Colonic mucosa (tissue), 4 donors: ENCODE data around the gene FAM107B. TPM values are rescaled to one million over a fixed set of nuclear protein-coding genes. Genes with fewer than 3 reads are reported as not detected.

ENCODE experiments used
- DNase-seq: peaks from one replicate; pipeline ENCODE4 v3.0.0-alpha.2; 2020
- H3K27ac ChIP-seq: fragments of 200-600 bp; one replicate; pipeline ENCODE4 v1.8.0; 2021
- H3K27me3 ChIP-seq: fragments of 200-600 bp; one replicate; pipeline ENCODE4 v1.8.0; 2021
- H3K36me3 ChIP-seq: fragments of 200-600 bp; one replicate; pipeline ENCODE4 v1.8.0; 2021
- H3K4me1 ChIP-seq: fragments of 200-600 bp; one replicate; pipeline ENCODE4 v1.8.0; 2021; ENCODE audit warnings: mild to moderate bottlenecking
- H3K4me3 ChIP-seq: fragments of 200-600 bp; one replicate; pipeline ENCODE4 v1.8.0; 2021
- H3K9ac ChIP-seq, 2 donors: one replicate each; pipeline ENCODE4 v1.7.0; 2013; ENCODE audit warnings: control low read depth in 2 of 2, low read depth in 2 of 2, low read length in 2 of 2
- H3K9me3 ChIP-seq: fragments of 200-600 bp; one replicate; pipeline ENCODE4 v1.8.0; 2021
- intact Hi-C: fragments of 100-400 bp; cut with DNase I; formaldehyde crosslinking; loops from one replicate; pipeline ENCODE4 v1.14.1; 2022
- total RNA-seq, 2 donors: library from RNA; stranded (reverse); fragmentation: NEBNext Ultra II Directional in 1 of 2; extraction: Animal tissue kit (Norgen Biotek cat#: 25700) in 1 of 2; gene quantifications; one replicate each; pipeline ENCODE4 v1.2.1, GENCODE V29; 2021
- TF ChIP-seq, protein P1 (sequence below): fragments of 200-600 bp; IDR thresholded peaks from one replicate; pipeline ENCODE4 v1.8.0; 2022; ENCODE audit warnings: antibody characterized with exemption, mild to moderate bottlenecking
- donor health status: healthy.
- donor health status: DM: no; HTN: no; CAD: no.
- donor health status: DM: no; HTN: no; CAD: no.

The FAM107B gene
- total RNA-seq, 2 donors from 2014 or later = 36.3 to 71.5 TPM

DNA sequence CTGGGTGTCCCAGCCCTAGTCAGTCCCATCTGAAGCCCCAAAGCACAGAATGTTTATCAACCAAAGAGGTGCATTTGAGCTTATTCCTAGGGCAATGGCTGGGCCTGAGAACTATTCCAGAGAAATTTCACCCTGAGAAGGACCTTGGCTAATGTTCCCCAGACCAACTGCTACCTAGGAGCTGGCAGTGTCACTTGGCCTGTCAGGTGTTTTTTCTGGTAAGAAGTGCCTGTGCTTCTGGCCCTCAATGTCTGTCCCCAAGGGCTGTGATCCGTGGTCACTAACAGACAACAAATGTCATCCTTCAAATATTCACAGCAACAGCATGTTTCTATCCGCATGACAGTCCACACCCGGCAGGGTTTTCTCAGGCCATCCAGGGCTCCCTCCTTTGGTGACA is 234.6 kb downstream of the FAM107B start:
- TF ChIP-seq, protein P1, sequence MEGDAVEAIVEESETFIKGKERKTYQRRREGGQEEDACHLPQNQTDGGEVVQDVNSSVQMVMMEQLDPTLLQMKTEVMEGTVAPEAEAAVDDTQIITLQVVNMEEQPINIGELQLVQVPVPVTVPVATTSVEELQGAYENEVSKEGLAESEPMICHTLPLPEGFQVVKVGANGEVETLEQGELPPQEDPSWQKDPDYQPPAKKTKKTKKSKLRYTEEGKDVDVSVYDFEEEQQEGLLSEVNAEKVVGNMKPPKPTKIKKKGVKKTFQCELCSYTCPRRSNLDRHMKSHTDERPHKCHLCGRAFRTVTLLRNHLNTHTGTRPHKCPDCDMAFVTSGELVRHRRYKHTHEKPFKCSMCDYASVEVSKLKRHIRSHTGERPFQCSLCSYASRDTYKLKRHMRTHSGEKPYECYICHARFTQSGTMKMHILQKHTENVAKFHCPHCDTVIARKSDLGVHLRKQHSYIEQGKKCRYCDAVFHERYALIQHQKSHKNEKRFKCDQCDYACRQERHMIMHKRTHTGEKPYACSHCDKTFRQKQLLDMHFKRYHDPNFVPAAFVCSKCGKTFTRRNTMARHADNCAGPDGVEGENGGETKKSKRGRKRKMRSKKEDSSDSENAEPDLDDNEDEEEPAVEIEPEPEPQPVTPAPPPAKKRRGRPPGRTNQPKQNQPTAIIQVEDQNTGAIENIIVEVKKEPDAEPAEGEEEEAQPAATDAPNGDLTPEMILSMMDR = no peak
- H3K4me3 ChIP-seq = no peak overlapping the region
- peaks cover 3% of the 10 kb centered on the region for H3K4me1 ChIP-seq
- no peak for DNase-seq
- no peak overlapping the region for H3K27ac ChIP-seq
- no peak overlapping the region for H3K9ac ChIP-seq
- H3K27me3 ChIP-seq = no peaks in the 10 kb centered on the region
- no peaks in the 10 kb centered on the region for H3K36me3 ChIP-seq
- H3K9me3 ChIP-seq = no peaks in the 10 kb centered on the region
- intact Hi-C loops = no loop called here

DNA sequence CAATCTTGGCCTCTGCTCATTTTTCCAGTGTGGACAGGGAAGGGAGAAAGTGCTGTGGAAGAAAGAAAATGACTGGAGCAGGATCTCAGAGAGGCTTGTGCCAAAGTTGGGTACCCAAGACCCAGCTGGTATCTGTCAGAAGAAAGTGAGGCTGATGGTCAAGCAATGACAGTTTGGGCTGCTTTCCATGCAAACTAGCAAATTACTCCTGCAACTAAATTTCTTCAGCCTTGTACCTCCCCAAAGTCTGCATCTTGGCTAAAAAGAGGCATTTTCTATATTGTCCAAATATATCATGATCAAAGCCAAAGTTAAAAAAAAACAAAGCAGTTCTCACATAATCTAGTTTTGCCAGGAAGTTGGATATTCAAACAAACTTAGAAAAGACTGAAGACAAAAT is 235.5 kb downstream of the FAM107B start:
- Histone ChIP-seq H3K36me3 (no peaks in the 10 kb centered on the region), H3K27me3 (no peaks in the 10 kb centered on the region), H3K4me3 (no peak overlapping the region), H3K4me1 (peaks cover 3% of the 10 kb centered on the region), H3K9ac (no peak overlapping the region), H3K9me3 (no peaks in the 10 kb centered on the region), H3K27ac (no peak overlapping the region)
- intact Hi-C loops = loop anchor here (5.0 kb wide), 2 partner anchors 42 to 283 kb away; no protein-coding TSS in a partner anchor
- TF ChIP-seq, protein P1 = no peak
- DNase-seq = no peak

DNA sequence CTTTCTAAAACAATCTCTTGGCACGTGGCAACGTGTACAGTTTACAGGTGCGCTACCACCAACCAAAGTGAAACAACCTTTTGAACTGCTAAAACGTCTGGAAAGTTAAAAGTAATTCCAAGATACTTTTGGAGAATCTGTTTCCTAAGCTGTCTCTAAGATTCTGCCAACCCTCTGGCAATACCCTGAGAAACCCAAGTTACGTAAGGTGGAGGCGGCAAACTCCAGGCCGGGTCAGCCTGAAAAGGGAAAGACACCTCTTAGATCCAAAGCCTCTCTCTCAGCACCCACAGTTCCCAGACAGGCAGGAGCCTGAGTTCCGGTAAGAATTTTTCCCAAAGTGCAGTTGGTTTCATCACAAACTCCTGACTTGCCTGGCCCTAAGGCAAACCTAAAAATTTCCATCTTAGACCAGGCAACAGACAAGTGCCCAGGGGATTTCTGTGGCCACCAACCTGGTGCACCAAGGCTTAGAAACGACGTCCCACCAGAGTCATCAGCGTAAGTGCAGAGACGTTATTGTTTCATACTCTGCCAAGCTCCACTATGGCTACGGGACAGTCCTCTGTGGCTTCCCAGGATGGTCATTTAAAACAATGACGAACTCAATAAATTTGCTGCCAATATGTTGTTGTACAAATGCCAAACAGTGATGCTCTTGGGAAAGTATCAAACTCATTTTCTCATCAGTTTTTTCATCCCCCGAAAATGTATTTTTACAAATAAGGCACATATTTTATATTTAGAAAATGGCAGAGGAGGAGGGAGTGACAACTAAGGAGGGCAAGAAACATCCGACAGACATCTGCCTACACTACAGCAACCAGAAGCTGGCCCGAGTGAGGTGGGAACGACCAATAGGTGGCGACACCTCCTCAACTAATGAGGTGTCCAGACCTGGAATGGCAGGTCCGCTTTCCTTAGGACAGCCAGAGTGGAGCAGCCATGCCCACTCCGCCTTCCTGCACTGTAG is 238.2 kb downstream of the FAM107B start:
- Histone ChIP-seq H3K27me3 (no peaks in the 10 kb centered on the region), H3K4me1 (peaks cover 7% of the 10 kb centered on the region), H3K9ac (no peak overlapping the region), H3K9me3 (no peaks in the 10 kb centered on the region), H3K27ac (no peak overlapping the region), H3K36me3 (no peaks in the 10 kb centered on the region), H3K4me3 (no peak overlapping the region)
- intact Hi-C loops = loop anchor here (5.0 kb wide), 2 partner anchors 39 to 286 kb away; no protein-coding TSS in a partner anchor
- TF ChIP-seq, protein P1 = peak; percentile 59
- DNase-seq = peak; percentile 86

DNA sequence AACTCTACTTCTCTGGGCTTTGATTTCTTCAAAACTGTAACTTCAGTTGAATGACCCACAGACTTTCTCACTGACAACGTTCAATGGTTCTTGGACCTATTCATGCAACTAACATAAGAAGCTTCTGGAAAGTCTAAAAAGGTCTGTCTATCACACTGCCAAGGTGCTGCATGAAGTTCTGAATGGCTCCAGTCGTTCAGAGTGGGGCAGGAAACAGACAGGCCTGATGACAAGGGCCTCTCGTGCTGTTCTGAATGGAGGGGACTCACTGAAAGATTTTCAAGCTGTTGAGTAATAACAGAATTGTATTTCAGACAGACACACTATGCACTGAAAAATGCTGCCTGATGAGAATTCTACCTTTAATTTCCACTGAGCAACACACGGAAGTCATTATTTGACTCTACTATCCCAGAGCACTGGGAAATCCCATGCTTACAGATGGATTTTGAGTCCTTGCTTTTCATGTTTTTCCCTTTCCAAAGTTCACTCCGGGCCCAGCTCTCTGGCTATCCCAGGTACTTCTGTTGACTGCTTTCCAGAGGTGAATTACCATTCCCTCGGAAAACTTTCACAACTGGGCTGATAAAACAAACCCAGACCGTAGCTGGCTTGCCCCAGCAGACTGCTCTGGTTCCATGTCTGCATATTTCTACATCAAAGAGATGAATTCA is 239.1 kb downstream of the FAM107B start:
- Histone ChIP-seq H3K4me1 (peaks cover 7% of the 10 kb centered on the region), H3K4me3 (no peak overlapping the region), H3K9me3 (no peaks in the 10 kb centered on the region), H3K9ac (no peak overlapping the region), H3K36me3 (no peaks in the 10 kb centered on the region), H3K27me3 (no peaks in the 10 kb centered on the region), H3K27ac (no peak overlapping the region)
- no peak for DNase-seq
- TF ChIP-seq, protein P1 = no peak
- intact Hi-C loops = loop anchor here (5.0 kb wide), 2 partner anchors 38 to 287 kb away; no protein-coding TSS in a partner anchor

DNA sequence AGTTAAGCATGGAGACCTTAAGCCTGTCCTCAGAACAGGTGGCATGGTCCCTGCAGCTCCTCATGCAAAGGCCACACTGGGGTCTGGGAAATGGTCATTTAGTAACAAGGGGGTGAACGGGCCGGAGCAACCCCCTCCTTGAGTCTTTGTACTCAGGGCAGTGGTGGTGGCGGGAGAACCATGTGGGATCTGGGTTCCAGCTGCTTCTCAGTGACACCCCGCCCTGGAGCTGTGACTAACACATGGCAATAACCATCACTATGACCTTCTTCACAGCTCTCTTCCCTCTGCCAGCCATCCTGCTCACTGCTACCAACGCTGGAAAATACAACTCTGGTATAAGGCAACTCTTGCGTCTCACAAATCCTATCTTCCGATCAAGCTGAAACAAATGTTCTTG is 240.5 kb downstream of the FAM107B start:
- intact Hi-C loops = no loop called here
- DNase-seq = no peak
- Histone ChIP-seq H3K36me3 (no peaks in the 10 kb centered on the region), H3K4me1 (peaks cover 7% of the 10 kb centered on the region), H3K9ac (no peak overlapping the region), H3K4me3 (no peak overlapping the region), H3K27ac (no peak overlapping the region), H3K9me3 (no peaks in the 10 kb centered on the region), H3K27me3 (no peaks in the 10 kb centered on the region)
- TF ChIP-seq, protein P1 = no peak
